ENCODE data around the gene KRT2.

The KRT2 gene

GRCh38 chr12:52613384-52614030 lies 38.5 kb downstream of the KRT2 start:
- DNase-seq = no peak

- DNase-seq = no peak
Measured at GRCh38 chr12:52612431-52613383, 39.3 kb downstream of the KRT2 start.

- no peak for DNase-seq
Measured at GRCh38 chr12:52611080-52611468, 40.9 kb downstream of the KRT2 start.

- no peak for DNase-seq
Measured at GRCh38 chr12:52608826-52609630, 43.0 kb downstream of the KRT2 start.

- DNase-seq = no peak
Measured at GRCh38 chr12:52608161-52608560, 43.9 kb downstream of the KRT2 start.

GRCh38 chr12:52607314-52607713 lies 44.7 kb downstream of the KRT2 start:
- no peak for DNase-seq

- no peak for DNase-seq
Measured at GRCh38 chr12:52606581-52607218, 45.3 kb downstream of the KRT2 start.

- DNase-seq = no peak
Measured at GRCh38 chr12:52606096-52606495, 45.9 kb downstream of the KRT2 start.

GRCh38 chr12:52605542-52605941 lies 46.5 kb downstream of the KRT2 start:
- DNase-seq = no peak

- no peak for DNase-seq
Measured at GRCh38 chr12:52604859-52605258, 47.2 kb downstream of the KRT2 start.

GRCh38 chr12:52603314-52603713 lies 48.7 kb downstream of the KRT2 start:
- no peak for DNase-seq

- no peak for DNase-seq
Measured at GRCh38 chr12:52602552-52602951, 49.5 kb downstream of the KRT2 start.

GRCh38 chr12:52601671-52602070 lies 50.3 kb downstream of the KRT2 start:
- no peak for DNase-seq

- DNase-seq = no peak
Measured at GRCh38 chr12:52600941-52601481, 51.0 kb downstream of the KRT2 start, which contains the start of gene KRT72. TSS of gene KRT72 (minus strand) at chr12:52601463. CDS start at chr12:52601452, 11 bp downstream.

GRCh38 chr12:52600475-52600874 lies 51.5 kb downstream of the KRT2 start:
- DNase-seq = no peak

GRCh38 chr12:52600071-52600470 lies 51.9 kb downstream of the KRT2 start:
- DNase-seq = no peak

GRCh38 chr12:52598966-52599365 lies 53.0 kb downstream of the KRT2 start:
- DNase-seq = no peak

Measured in activated CD4-positive, alpha-beta T cell treated with anti-CD3 and anti-CD28 coated beads, Interleukin-2, amount 50 U/mL, for 48 hours (primary cell).